ENCODE measurements around the gene FPR1.

FPR1 gene

GRCh38 chr19:51735759-51736449, 15.8 kb downstream of the FPR1 start:
- DNase-seq, result no peak

- no peak for DNase-seq
These were observed 17.7 kb downstream of the FPR1 start for GRCh38 chr19:51733742-51734522.

- DNase-seq, result no peak
These were observed 21.9 kb downstream of the FPR1 start for GRCh38 chr19:51729781-51730180.

GRCh38 chr19:51727349-51727880, 24.3 kb downstream of the FPR1 start:
- no peak for DNase-seq

- DNase-seq, result no peak
These were observed 25.6 kb downstream of the FPR1 start for GRCh38 chr19:51726049-51726448.

- DNase-seq, result no peak
These were observed 27.1 kb downstream of the FPR1 start for GRCh38 chr19:51724543-51724942.

- DNase-seq, result no peak
These were observed 29.2 kb downstream of the FPR1 start for GRCh38 chr19:51722492-51722891.

GRCh38 chr19:51721905-51722304, 29.8 kb downstream of the FPR1 start:
- DNase-seq, result no peak

GRCh38 chr19:51719251-51719988, 32.3 kb downstream of the FPR1 start:
- DNase-seq, result no peak

GRCh38 chr19:51716925-51717324, 34.8 kb downstream of the FPR1 start:
- no peak for DNase-seq

- no peak for DNase-seq
These were observed 35.8 kb downstream of the FPR1 start for GRCh38 chr19:51715850-51716249.

- no peak for DNase-seq
These were observed 36.8 kb downstream of the FPR1 start for GRCh38 chr19:51714848-51715247.

GRCh38 chr19:51713319-51714285, 38.1 kb downstream of the FPR1 start:
- DNase-seq, result no peak

GRCh38 chr19:51712461-51713081, 39.1 kb downstream of the FPR1 start:
- DNase-seq, result no peak

GRCh38 chr19:51711702-51712101, 40.0 kb downstream of the FPR1 start:
- DNase-seq, result no peak

GRCh38 chr19:51710163-51710562, 41.5 kb downstream of the FPR1 start:
- DNase-seq, result no peak

GRCh38 chr19:51709575-51709974, 42.1 kb downstream of the FPR1 start:
- no peak for DNase-seq

GRCh38 chr19:51708811-51709210, 42.9 kb downstream of the FPR1 start:
- DNase-seq, result no peak

GRCh38 chr19:51706885-51707284, 44.8 kb downstream of the FPR1 start:
- DNase-seq, result no peak

- DNase-seq, result no peak
These were observed 45.4 kb downstream of the FPR1 start for GRCh38 chr19:51706296-51706695.

GRCh38 chr19:51704626-51705025, 47.1 kb downstream of the FPR1 start:
- DNase-seq, result no peak

Data from activated CD4-positive, alpha-beta T cell treated with anti-CD3 and anti-CD28 coated beads, Interleukin-2, amount 50 U/mL, for 4 hours (primary cell).